Esophagus squamous epithelium (tissue), 4 donors: ENCODE data around the gene GCK.

Experiments
- CTCF ChIP-seq, 6 experiments: fragments of 450-650 bp in 4 of 6; fragments of 200-600 bp in 2 of 6; sonication (generic) in 2 of 6; IDR thresholded peaks; one replicate each; pipeline ENCODE4 v1.5.1; 2016 to 2019; ENCODE audit warnings: antibody characterized with exemption in 6 of 6, mild to moderate bottlenecking in 4 of 6, moderate library complexity in 4 of 6
- POLR2A ChIP-seq, 4 donors: fragments of 450-650 bp; IDR thresholded peaks; one replicate each; pipeline ENCODE4 v1.6.1; 2017; ENCODE audit warnings: antibody characterized with exemption in 4 of 4, mild to moderate bottlenecking in 4 of 4, moderate library complexity in 3 of 4

GRCh38 chr7:44191171-44191570 lies 1.9 kb upstream of the GCK start:
- TF ChIP-seq POLR2A (IDR thresholded peaks at IDR 0.05) = no peak
- TF ChIP-seq CTCF (IDR thresholded peaks at IDR 0.05) = no peak
